GM03348 (cell line): Measurements from ENCODE around the gene DIP2C.
"Not testable (repeated sequence)": the region's sequence is repeated elsewhere in the genome, so short reads cannot be mapped to it uniquely, and the experiment has no call there.

Source experiments
- DNase-seq: peaks from one replicate; pipeline ENCODE4 v3.0.0; 2012; ENCODE audit warnings: low spot score

The DIP2C gene

GRCh38 chr10:306007-306674, 383.3 kb downstream of the DIP2C start:
- DNase-seq = peak; percentile 23

DNA sequence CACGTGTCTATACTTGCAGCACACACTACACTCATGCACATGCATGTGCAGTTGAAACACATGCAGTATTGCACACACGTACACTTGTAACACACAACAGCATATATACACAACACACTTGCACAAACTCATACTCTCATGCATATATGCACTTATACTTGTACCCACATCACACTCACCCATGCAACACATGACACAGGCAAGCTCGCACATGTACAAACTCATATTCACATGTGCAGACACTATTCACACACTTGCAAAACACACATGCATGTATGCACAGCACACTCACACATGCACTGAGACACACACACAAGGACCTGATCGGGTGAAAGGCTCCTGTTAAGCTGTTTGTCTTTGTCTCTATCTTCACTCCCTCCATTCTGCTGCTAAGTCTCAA, 384.4 kb downstream of the DIP2C start:
- no peak for DNase-seq

- no peak for DNase-seq
Observed at GRCh38 chr10:301536-301935, 387.9 kb downstream of the DIP2C start.

DNA sequence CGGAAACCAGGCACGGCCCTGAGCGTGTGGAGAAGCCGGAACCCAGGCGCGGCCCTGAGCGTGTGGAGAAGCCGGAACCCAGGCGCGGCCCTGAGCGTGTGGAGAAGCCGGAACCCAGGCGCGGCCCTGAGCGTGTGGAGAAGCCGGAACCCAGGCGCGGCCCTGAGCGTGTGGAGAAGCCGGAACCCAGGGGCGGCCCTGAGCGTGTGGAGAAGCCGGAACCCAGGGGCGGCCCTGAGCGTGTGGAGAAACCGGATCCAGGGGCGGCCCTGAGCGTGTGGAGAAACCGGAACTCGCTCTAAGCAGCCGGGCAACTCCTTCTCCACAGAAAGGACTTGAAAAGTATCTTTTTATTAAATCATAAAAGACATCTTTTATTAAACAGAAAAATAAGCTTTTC, 388.9 kb downstream of the DIP2C start:
- DNase-seq = not testable (repeated sequence)

GRCh38 chr10:299969-300368, 389.5 kb downstream of the DIP2C start:
- DNase-seq = no peak

DNA sequence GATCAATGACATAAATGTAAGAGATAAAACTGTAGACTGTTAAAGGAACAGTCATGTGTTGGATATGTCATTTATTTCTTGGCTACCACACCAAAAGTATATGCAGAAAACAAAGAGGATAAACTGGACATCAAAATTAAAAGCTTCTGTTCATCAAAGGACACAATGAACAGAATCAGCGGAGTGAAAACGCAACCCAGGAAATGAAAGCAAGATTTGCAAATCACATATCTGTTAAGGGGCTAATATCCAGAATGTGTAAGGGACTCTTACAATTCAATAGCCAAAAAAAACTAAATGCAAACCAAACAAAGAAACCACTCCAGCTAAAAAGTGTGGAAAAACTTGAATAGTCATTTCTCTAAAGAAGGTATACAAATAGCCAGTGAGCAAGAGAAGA, 390.0 kb downstream of the DIP2C start:
- DNase-seq = no peak

- no peak for DNase-seq
Observed at GRCh38 chr10:298033-298432, 391.4 kb downstream of the DIP2C start.

DNA sequence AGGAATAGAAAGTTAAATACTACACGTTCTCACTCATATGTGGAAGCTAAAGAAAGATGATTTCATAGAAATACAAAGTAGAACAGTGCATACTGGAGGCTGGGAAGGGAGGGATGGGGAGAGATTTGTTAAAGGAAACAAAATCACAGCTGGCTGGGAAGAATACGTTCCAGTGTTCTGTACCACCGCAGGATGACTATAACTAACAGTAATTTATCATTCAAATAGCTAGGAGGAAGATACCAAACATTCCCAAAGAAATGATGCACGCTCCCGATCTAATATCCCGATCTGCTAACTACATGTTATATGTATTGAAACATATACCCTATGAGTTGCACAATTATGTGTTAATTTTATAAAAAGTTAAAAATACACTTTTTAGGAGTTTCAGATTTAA, 391.9 kb downstream of the DIP2C start:
- DNase-seq = peak; percentile 68

DNA sequence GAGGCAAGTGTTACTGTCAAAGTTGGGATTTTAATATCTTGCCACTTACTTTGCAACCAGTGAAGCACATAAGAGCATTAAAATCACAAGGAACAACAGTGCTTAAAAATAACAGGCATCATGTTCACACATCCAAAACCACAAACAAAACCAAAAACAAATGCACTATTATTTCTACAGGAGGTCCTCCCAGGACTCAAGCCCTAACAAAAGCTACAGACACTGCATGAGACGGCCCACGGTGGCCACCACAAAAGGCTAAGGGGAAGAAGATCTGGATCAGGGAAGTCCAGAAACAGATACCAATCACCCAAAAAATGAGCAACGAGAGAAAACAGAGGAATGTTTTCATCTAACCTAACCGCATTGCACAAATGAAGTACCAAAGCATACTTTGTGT, 395.8 kb downstream of the DIP2C start:
- DNase-seq = no peak

DNA sequence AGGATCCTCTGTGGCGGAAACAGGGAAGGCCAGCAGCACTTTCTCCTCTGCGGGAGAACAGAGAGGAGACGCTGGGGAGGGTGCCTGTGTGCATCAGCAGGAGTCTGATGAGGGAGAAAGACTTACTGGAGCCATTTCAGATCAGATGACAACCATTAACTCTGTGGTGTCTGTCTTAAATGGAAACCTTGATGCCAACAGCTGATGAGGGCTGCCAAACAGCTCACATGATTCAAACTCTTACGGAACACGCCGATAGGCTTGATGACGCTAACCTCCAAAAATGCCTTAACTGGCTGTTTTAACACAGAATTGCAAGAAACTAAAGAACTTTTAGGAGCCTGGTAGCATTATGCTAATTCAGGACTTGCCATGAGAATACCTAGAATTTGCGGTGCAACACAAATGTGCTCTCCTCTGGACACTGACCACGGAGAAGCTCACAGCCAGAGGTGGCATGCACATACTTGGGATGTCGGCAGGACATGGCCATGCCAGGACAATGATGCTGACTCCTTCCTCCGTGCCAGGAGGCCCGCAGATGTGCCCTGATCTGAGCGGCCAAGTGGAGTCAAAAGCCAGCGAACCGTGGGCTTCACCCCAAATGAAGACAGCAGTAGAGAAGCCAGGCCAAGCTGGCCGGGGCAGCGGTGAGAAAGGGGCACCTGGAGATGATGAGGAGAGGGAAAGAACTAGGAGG, 399.3 kb downstream of the DIP2C start:
- peak; percentile 81 for DNase-seq

- no peak for DNase-seq
Observed at GRCh38 chr10:289581-289980, 399.9 kb downstream of the DIP2C start.

DNA sequence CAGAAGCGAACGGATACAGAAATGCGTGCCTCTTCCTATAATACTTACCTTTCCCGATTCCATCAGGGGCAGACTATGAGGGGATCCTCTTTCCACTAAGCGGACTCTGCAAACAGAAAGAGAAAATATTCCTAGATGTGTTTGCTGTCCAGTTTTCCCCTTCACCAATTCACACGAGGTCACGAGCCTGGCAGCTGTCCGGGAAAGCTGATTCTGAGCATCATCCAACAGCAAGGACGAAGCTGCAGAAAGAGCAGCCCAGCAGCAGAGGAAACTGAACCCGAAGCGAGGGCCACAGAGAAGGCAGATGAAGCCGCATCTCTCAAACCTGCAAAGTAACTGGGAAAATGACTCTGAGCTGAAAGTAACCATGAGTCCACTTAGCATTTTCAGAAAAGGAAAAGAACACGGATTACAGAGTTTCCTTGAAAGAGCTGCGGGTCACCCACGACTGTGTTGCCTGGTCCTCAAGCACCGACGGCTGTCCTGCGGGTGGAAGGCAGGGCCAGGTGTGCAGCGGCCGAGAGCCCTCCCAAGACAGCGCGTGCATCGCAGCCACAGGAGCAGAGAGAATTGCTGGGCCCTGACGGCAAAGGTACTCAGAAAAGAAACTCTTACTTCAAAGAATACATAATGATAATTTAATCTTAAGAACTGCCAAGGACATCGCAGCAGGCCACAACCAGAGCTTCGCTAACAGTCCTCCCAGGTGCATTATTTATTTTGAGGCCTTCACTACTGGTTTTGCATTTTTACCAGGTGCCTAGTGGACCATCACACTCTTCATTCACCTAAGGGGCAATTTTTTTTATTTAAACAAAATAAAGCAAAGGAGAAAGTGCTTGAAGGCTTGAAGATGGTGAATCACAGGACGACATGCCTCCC, 400.9 kb downstream of the DIP2C start:
- DNase-seq = no peak

DNA sequence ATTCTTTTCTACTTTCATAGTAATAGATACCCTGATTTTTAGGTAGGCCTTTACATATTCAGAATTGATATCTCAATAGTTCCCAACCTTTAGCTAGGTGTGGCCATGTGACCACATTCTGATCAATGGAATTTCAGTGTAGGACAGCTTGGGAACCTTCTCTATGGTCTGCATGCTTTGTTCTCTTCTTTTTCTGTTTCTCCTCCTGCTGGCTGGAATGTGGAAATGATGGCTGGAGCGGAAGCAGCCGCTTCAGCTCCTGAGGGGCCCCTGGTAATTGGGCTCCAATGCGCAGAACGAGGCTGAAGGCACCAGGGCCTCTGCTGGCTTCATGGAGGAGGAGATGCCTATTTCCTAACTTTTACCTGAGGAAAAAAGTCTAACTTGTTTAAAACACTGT, 401.7 kb downstream of the DIP2C start:
- DNase-seq = no peak

GRCh38 chr10:287026-287709, 402.3 kb downstream of the DIP2C start:
- DNase-seq = no peak

DNA sequence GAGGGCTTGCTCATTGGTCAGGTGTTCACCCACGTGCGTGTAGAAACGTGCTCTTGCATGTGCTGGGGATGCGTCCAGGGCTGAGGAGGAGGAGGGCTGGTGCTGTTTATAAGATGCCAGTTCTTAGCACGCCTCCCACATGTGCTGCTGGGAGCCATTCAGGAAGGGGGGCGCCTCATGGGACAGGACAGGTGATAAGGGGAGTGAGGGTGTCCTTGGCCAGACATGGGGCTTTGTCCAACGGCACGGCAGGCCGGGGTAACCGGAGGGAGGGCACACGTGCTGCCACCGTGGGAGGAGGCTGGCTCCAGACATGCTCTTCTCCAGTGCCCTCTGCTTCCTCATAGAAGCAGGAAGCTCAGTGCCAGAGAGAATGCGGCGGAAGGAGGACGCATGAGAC, 404.3 kb downstream of the DIP2C start:
- no peak for DNase-seq

DNA sequence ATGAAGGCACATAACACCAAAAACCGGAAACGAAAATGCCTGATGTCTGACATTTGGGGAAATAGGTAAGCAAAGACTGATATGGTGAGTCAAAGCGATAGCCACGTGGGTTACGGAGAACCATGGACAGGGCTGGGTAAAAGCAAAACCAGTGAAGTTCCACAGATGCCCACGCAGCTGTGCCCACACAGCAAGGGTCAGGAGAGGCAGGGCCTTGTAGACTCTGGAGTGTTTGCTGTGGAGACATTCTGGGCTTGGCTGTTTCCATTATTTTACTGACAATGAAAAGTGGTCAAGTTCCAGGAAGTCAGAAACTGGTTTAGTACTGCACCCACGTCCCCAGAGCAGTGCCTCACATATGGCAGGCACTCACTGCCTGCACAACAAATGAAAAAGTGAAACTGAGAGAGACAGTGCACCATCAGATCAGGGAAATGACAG, 405.5 kb downstream of the DIP2C start:
- no peak for DNase-seq

GRCh38 chr10:283140-283479, 406.4 kb downstream of the DIP2C start:
- no peak for DNase-seq

DNA sequence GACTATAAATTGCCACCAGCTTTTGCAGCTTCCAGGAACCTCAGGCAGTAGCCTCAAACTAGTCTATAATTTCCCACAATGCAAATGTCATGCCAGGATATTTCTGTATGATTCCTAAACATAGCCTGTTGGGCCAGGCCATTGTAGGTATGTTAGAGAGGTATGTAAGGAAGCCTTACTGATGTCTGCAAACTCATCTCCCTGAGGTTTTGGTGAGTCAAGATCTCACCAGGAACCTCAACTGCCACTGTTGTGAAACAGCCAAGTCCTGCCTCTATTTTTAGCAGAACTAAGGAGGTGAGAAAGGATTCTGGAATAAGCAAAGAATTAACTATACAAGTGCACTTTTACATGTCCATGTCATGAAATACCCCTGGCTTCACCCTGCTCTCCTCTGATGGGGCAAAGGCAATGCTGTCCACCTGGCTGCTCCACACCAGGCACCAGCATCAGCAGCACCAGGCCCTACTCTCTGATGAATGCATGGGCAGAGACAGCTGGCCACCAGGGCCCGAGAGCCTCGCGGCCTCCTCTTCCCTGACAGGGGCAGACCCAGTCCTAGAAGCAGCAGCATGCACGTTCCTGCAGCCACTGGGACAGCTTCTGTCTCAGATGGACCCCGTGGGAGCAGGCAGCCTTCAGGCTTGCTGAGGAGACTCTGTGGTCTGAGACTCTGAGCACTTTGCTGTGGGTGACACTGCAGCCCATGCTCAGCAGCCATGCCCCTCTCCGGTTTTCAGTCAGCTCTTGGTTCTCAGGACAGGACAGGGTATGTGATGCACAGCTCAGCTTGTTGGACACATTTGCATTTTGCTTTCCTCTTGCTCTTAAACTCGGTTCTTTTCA, 407.0 kb downstream of the DIP2C start:
- DNase-seq = peak; percentile 44

- DNase-seq = no peak
Observed at GRCh38 chr10:279655-280054, 409.8 kb downstream of the DIP2C start.

DNA sequence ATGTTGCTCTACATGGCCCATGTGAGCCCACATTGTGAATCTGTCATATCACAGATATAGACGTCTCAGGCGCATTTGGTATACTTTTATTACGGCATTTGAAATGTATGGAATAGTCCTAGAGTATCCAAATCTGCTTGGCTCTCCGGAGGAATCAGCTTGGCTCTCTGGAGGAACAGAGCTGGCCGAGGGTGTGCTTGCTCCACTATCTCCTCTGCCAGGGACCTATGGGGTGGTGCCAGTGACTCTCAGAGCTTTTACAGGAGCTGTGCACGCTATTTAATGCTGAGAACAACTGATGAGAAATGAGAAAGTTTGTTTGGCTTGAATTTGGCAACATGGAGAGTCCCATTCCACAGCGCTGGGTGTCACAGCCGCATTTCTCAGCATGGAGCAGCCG, 410.2 kb downstream of the DIP2C start:
- no peak for DNase-seq

DNA sequence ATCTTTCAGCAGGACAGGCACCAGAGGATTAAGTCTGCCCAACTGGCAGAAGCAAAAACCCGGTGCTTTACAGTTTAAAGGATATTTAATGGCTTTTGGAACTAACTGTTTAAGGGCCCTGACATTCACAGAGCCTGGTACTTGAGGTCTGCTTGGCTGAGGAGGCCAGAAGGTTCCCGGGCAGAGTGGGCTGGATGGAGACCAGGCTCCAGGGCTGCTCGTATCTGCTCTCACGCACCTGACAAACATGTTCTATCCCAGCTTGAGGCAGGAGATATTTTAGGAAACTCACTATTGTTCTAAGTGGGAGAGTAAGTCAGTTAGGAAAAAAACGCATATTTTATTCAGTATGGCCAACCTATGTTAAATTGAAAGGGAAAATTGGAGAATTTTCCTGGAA, 410.8 kb downstream of the DIP2C start:
- DNase-seq = no peak

GRCh38 chr10:277963-278362, 411.5 kb downstream of the DIP2C start:
- DNase-seq = no peak
